Gastroesophageal sphincter (tissue), 4 donors: ENCODE results near the gene CHML. TPM values are rescaled to one million over a fixed set of nuclear protein-coding genes. Genes with fewer than 3 reads are reported as not detected.
"Not testable (repeated sequence)": the region's sequence is repeated elsewhere in the genome, so short reads cannot be mapped to it uniquely, and the experiment has no call there.

Experiments used
- ATAC-seq: fragments of 150-250 bp; one replicate; pipeline ENCODE4 v1.9.1; 2016; ENCODE audit warnings: mild to moderate bottlenecking, moderate library complexity
- H3K27ac ChIP-seq, 4 donors: fragments of 200-600 bp; sonication (generic) in 3 of 4; 1 replicate in 3 of 4; 2 replicates in 1 of 4; pipeline ENCODE4 v1.5.1; 2016 to 2019
- H3K27me3 ChIP-seq: fragments of 200-600 bp; sonication (generic); one replicate; pipeline ENCODE4 v1.5.1; 2019
- H3K36me3 ChIP-seq, 2 donors: fragments of 200-600 bp; sonication (generic); one replicate each; pipeline ENCODE4 v1.5.1; 2019; ENCODE audit warnings: control low read depth in 1 of 2
- H3K4me1 ChIP-seq, 3 donors: fragments of 200-600 bp; sonication (generic); 1 replicate in 2 of 3; 2 replicates in 1 of 3; pipeline ENCODE4 v1.5.1; 2016 to 2019; ENCODE audit warnings: control low read depth in 2 of 3
- H3K4me3 ChIP-seq, 2 donors: fragments of 200-600 bp; sonication (generic); one replicate each; pipeline ENCODE4 v1.5.1; 2019; ENCODE audit warnings: mild to moderate bottlenecking in 1 of 2, moderate library complexity in 1 of 2
- H3K9me3 ChIP-seq, 3 donors: fragments of 200-600 bp; sonication (generic); one replicate each; pipeline ENCODE4 v1.5.1; 2017 to 2019; ENCODE audit warnings: control low read depth in 2 of 3
- CTCF ChIP-seq, 4 experiments: fragments of 200-600 bp in 2 of 4; fragments of 450-650 bp in 2 of 4; sonication (generic) in 1 of 4; IDR thresholded peaks; one replicate each; pipeline ENCODE4 v1.5.1; 2017 to 2019; ENCODE audit warnings: antibody characterized with exemption in 4 of 4, mild to moderate bottlenecking in 2 of 4, moderate library complexity in 2 of 4
- EP300 ChIP-seq: sonication (generic); formaldehyde crosslinking; IDR thresholded peaks from one replicate; pipeline ENCODE4 v1.6.1; 2017; ENCODE audit warnings: antibody characterized with exemption, mild to moderate bottlenecking
- POLR2A ChIP-seq, 2 donors: fragments of 450-650 bp; IDR thresholded peaks; one replicate each; pipeline ENCODE4 v1.6.1; 2017; ENCODE audit warnings: antibody characterized with exemption in 2 of 2, mild to moderate bottlenecking in 2 of 2, moderate library complexity in 1 of 2
- POLR2AphosphoS5 ChIP-seq: sonication (generic); formaldehyde crosslinking; IDR thresholded peaks from one replicate; pipeline ENCODE4 v1.6.1; 2017; ENCODE audit warnings: antibody characterized with exemption
- WGBS, 2 donors: methylation state at CpG; one replicate each; pipeline ENCODE4 v1.1.5; 2018; ENCODE audit warnings: low coverage in 1 of 2; 5-methylcytosine and 5-hydroxymethylcytosine counted together
- total RNA-seq, 4 donors: library from RNA; depleted of rRNA; stranded (reverse); fragments of >200 nt; gene quantifications; one replicate each; pipeline ENCODE4 v1.1.0, GENCODE V29; 2016

Gene CHML
- 10 to 100 TPM in 1 of 4 donors, 1 to 10 TPM in 3; 5.3 to 10.2 (median 8.8) TPM for total RNA-seq

DNA sequence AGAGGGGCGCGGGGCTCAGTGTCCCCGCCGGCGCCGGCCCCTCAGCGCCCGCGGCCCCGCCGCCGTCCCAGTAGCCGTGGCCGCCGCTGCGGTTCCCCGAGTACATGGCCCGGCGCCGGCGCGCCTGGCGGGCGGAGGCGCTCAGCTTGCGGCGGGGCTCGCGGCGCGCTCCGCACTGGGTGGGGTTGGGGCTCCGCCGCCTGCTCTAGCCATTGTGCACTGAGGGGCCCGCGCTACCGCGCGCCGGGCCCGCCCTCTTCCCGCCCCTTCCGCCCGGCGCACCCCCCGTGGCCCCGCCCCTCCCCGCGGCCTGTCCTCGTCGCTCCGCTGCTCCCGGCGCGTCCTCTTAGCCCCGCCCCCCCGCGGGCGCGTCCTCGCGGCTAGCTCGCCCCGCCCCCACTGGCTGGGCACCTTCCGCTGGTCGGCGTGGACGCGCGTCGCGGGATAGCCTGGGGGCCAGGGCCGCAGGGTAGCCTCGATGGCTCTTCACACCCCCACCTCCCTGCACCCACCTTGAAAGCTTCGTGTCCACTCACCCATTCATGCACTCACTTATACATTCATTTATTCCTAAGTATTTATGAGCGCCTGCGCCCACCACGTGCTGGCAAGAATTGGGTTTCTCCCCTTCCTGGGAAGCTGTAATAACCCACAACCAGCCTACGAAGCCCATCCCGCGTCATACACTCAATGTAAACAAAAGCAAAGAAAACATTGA is at the start of gene CHML, which contains the start of gene OPN3:
Gene CHML (minus strand): TSS at position 221 of the 718 bp plus-strand sequence. CDS start 4,603 bp downstream, outside the sequence.
Gene OPN3 (minus strand): TSS at position 221 of the 718 bp plus-strand sequence. CDS start 115 bp downstream, at position 106.
- WGBS, 2 donors = 29% methylated on average over 3 of the region's 81 CpGs; no CpG with 5 or more reads in 1 of the 2 donors
- Histone ChIP-seq H3K4me3 (peak within 1 kb of the TSS; percentile 75 to 88), H3K27me3 (no peaks in the 10 kb centered on the region), H3K9me3 (no peaks in the 10 kb centered on the region), H3K27ac (peak within 1 kb of the TSS; percentile 17 to 88 (median 86)), H3K36me3 (peaks cover 0 to 2% of the 10 kb centered on the region in 2 donors), H3K4me1 (peaks cover 3 to 31% (median 5%) of the 10 kb centered on the region in 3 donors)
- TF ChIP-seq EP300 = no peak
- peak; percentile 69 to 87 for TF ChIP-seq POLR2A (IDR thresholded peaks at IDR 0.05)
- peak in 1 of 4 experiments; percentile 23 for TF ChIP-seq CTCF (IDR thresholded peaks at IDR 0.05)
- peak; percentile 39 for TF ChIP-seq POLR2AphosphoS5
- ATAC-seq = peak; percentile 99

DNA sequence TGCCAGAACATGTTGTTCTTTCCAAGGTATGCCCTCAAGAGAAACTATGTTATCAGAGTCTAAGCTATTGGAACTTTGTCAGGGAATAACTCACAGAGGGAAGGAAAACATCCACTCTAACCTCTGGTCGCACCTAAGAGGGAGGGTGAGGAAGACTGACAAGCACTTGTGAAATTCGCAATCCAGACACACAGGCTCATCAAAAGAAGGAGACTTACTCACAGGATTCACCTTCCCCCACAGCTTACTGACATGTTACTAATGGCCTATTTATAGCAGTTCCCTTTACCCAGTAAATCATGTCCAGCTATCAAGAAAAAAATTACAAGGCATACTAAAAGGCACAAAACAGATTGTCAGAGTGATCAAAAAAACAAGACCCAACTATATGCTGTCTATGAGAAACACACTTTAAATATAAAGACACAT is 48.8 kb upstream of the CHML start:
- ATAC-seq = no peak
- TF ChIP-seq CTCF (IDR thresholded peaks at IDR 0.05) (no peak), POLR2AphosphoS5 (no peak), POLR2A (IDR thresholded peaks at IDR 0.05) (no peak), EP300 (no peak)

DNA sequence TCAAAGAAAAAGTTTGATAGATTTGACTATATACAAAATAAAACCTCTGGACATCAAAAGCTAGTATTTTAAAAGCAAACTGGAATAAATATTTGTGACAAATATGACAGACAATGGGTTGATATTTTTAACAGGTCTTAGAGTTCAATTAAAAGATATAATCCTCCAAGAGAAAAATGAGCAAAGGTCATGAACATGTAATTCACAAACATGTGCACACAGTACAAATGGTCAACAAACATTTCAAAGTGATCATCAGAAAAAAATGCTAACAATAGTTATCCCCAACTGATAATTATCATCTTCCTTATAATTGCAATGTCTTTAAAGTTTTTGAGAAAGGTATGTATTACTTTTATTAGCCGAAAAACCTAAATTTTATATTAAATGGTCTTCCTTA is 43.9 kb upstream of the CHML start:
- ATAC-seq = no peak
- Histone ChIP-seq H3K9me3 (no peaks in the 10 kb centered on the region), H3K4me1 (no peaks in the 10 kb centered on the region), H3K36me3 (no peaks in the 10 kb centered on the region), H3K27ac (no peak overlapping the region), H3K27me3 (peaks cover 8% of the 10 kb centered on the region), H3K4me3 (no peak overlapping the region)
- no peak for TF ChIP-seq CTCF (IDR thresholded peaks at IDR 0.05)
- TF ChIP-seq POLR2AphosphoS5 = no peak
- TF ChIP-seq POLR2A (IDR thresholded peaks at IDR 0.05) = no peak
- no peak for TF ChIP-seq EP300
- WGBS, 2 donors = 94% methylated on average over 1 of the region's 1 CpG

More for the DNA sequence above, 48.8 kb upstream of the CHML start:
- no peak overlapping the region for H3K4me3 ChIP-seq
- H3K4me1 ChIP-seq = no peaks in the 10 kb centered on the region
- no peaks in the 10 kb centered on the region for H3K9me3 ChIP-seq
- H3K27ac ChIP-seq = no peak overlapping the region
- H3K36me3 ChIP-seq = no peaks in the 10 kb centered on the region
- peaks cover 21% of the 10 kb centered on the region for H3K27me3 ChIP-seq
- WGBS, 2 donors = 32 to 38% methylated on average over 2 of the region's 2 CpGs

DNA sequence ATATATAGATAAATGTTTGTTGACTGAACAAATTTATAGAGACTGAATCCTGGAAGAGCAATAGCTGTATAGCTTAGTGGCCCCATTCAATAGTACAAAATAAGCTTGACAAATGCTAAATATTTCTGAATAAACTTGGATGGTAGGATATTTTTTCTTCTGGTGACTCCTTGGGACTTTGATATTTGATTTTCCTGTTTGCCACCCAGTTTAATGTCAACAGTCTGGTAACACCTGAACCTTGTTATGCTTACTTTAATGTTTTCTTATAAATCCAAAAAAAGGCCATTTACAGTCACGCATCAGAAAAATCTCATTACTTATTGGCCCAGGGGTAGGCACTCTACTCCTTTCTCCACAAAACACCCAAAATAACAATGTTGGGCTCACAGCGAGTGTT is 42.8 kb upstream of the CHML start:
- H3K4me3 ChIP-seq = no peak overlapping the region
- no peaks in the 10 kb centered on the region for H3K4me1 ChIP-seq
- no peaks in the 10 kb centered on the region for H3K27me3 ChIP-seq
- TF ChIP-seq EP300 (no peak), POLR2AphosphoS5 (no peak), POLR2A (IDR thresholded peaks at IDR 0.05) (no peak), CTCF (IDR thresholded peaks at IDR 0.05) (no peak)
- no peaks in the 10 kb centered on the region for H3K36me3 ChIP-seq
- ATAC-seq = no peak
- 87 to 95% methylated on average over 2 of the region's 2 CpGs for WGBS, 2 donors
- no peak overlapping the region for H3K27ac ChIP-seq
- H3K9me3 ChIP-seq = no peaks in the 10 kb centered on the region

- not testable (repeated sequence) for H3K27me3 ChIP-seq, H3K4me3 ChIP-seq, ATAC-seq, H3K36me3 ChIP-seq, H3K4me1 ChIP-seq, H3K27ac ChIP-seq, H3K9me3 ChIP-seq
- 55 to 63% methylated on average over 3 to 4 of the region's 4 CpGs for WGBS, 2 donors
Observed at GRCh38 chr1:241681861-241682448, 41.8 kb upstream of the CHML start.
